HG02973 (cell line): ENCODE measurements around the gene POT1.
A peak's percentile ranks its signal among the peaks of the same experiment; 100 is the strongest.
"Not testable (repeated sequence)": the region's sequence is repeated elsewhere in the genome, so short reads cannot be mapped to it uniquely, and the experiment has no call there.

Experiments used
- ATAC-seq: cut with Tn5 transposase; IDR thresholded peaks from one replicate; pipeline ENCODE4 v1.9.1; 2021; ENCODE audit warnings: moderate library complexity; ENCODE audit not compliant: unreplicated experiment

Gene POT1, protein sequence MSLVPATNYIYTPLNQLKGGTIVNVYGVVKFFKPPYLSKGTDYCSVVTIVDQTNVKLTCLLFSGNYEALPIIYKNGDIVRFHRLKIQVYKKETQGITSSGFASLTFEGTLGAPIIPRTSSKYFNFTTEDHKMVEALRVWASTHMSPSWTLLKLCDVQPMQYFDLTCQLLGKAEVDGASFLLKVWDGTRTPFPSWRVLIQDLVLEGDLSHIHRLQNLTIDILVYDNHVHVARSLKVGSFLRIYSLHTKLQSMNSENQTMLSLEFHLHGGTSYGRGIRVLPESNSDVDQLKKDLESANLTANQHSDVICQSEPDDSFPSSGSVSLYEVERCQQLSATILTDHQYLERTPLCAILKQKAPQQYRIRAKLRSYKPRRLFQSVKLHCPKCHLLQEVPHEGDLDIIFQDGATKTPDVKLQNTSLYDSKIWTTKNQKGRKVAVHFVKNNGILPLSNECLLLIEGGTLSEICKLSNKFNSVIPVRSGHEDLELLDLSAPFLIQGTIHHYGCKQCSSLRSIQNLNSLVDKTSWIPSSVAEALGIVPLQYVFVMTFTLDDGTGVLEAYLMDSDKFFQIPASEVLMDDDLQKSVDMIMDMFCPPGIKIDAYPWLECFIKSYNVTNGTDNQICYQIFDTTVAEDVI

DNA sequence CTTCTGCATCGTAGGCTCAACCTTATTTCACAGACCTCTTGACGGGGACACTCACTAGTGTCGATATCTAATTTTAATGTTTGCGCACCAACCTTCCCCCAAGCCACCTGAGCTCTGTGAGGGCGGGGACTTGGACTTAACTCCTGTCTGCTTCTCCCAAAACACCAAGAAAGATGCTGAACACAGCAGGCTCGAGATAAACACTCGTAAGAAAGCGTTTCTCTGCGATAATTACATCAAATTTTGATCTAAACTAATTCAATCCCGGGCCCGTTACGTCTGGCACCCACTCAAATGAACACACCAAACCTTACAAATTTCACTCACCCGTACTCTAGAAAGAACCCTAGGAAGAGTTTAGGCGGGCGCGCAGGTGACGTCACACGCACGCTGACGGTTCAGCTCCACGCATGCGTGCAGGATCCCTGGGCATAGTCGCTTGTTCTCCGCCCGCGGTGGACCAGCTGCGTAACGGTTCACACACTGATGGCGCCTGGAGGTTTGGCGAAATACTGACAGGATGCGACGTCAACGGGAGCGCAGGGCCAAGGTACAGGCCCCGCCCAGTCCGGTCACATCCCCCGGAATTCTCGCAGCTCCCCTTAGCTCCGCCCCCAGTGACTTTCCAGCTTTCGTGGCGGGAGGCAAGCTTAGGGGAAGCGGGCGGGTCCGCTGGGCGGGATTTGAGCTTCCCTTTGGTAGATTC, at the start of gene POT1:
Gene POT1 (minus strand): TSS at position 359 of the 706 bp plus-strand sequence. CDS start 32,652 bp downstream, outside the sequence.
- peak; percentile 100 for ATAC-seq

DNA sequence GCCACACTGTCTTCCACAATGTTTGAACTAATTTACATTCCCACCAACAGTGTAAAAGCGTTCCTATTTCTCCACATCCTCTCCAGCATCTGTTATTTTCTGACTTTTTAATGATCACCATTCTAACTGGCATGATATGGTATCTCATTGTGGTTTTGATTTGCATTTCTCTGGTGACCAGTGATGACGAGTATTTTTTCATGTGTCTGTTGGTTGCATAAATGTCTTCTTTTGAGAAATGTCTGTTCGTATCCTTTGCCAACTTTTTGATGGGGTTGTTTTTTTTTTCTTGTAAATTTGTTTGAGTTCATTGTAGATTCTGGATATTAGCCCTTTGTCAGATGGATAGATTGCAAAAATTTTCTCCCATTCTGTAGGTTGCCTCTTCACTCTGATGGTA, 45.5 kb upstream of the POT1 start:
- ATAC-seq: not testable (repeated sequence)

DNA sequence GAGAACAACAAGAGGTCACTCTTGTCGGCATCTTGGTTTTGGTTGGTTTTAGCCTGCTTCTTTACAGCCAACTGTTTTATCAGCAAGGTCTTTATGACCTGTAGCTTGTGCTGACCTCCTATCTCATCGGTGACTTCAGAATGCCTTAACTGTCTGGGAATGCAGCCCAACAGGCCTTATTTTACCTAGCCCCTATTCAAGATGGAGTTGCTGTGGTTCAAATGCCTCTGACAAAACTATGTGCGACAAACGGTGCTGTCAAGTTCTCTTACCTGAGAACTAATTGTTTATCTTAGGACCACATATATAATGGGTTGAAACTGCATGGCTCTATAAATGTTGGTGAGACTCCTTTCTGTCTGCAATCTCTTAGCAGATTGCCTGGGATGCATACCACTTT, 35.9 kb upstream of the POT1 start:
- no peak for ATAC-seq

DNA sequence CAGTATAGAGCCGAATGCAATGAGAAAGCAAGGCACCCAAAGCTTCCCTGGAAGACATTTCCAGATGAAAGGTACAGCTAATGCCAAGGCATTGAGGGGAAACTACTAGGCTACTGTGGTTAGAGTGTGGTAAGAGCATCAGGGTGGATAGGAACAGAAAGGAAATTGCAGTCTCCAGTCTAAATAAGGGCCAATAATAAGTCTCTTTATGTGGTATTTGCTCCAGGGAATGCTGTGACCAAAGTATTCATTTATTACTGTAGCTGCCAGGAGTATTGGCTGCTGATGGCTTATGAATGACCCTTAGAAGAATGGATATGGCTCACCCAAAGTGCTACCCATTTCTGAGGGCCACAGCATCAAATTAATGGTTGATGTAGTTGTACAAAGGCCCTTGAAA, 30.1 kb upstream of the POT1 start:
- ATAC-seq: no peak

DNA sequence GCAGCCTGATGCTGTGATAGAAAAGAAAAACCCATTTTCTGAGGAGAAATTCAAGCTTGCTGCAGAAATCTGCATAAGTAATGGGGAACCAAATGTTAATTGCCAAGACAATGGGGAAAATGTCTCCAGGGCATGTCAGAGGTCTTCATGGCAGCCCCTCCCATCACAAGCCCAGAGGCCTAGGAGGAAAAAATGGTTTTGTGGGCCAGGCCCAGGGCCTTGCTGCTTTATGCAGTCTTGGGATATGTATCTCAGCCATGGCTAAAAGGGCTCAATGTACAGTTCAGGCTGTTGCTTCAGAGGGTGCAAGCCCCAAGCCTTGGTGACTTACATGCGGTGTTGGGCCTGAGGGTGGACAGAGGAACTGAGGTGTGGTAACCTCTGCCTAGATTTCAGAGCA, 28.3 kb upstream of the POT1 start:
- ATAC-seq: not testable (repeated sequence)

DNA sequence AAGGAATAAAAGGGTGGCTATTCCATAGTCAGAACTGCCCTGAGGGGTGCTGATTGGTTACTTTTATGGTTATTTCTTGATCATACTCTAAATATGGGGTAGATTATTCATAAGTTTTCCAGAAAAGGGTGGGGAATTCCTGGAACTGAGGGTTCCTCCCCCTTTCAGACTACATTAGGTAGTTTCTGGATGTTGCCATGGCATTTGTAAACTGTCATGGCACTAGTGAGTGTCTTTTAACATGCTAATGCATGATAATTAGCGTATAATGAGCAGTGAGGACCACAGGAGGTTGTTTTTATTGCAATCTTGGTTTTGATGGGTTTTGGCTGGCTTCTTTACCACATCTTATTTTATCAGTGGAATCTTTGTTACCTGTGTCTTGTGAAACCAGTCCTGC, 26.5 kb upstream of the POT1 start:
- no peak for ATAC-seq

DNA sequence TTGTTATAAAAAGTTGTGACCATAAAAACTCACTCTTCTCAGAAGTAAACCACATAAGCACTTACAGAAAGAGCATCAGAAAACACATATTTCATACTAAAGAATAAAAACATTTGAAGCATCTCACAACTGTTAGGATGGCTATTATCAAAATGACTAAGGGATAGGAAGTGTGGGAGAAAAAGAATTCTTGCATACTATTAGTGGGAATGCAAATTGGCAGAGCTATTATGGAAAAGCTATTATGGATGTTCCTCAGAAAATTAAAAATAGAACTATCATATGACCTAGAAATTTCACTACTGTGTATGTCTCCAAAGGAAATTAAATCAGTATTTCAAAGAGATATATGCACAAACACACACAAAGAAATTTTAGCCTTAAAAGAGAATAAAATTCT, 25.2 kb upstream of the POT1 start:
- ATAC-seq: no peak

DNA sequence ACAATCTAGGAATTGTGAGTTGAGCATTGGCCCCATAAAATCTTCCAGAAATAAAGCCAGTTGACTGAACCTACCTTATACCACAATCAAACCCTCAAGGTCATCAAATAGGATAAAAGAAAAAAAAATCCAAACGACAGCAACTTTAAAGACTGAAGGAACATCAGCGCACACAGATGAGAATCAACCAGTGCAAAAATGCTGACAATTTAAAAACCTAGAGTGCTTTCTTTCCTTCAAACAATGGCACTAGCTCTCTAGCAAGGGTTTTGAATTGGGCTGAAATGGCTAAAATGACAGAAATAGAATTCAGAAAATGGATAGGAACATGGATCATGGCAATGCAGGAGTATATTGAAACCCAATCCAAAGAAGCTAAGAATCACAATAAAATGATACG, 16.1 kb upstream of the POT1 start:
- no peak for ATAC-seq

DNA sequence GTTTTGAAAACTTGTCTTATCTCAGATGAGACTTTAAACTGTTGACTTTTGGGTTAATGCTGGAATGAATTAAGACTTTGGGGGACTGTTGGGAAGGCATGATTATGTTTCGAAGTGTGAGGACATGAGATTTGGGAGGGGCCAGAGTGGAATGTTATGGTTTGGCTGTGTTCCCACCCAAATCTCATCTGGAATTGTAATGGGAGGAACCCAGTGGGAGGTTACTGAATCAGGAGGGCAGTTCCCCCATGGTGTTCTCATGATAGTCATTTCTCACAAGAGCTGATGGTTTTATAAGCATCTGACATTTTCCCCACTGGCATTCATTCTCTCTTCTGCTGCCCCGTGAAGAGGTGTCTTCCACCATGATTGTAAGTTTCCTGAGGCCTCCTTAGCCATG, 13.8 kb upstream of the POT1 start:
- ATAC-seq: no peak

DNA sequence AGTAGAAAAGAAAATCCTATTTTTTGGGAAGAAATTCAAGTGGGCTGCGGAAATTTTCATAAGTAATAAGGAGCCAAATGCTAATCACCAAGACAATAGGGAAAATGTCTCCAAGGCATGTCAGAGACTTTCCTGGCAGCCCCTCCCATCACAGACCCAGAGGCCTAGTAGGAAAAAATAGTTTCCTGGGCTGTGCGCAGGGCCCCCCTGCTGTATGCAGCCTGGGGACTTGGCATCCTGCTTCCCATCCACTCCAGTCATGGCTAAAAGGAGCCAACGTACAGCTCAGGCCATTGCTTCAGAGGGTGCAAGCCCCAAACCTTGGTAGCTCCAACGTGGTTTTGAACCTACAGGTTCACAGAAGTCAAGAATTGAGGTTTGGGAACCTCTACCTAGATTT, 12.8 kb upstream of the POT1 start:
- no peak for ATAC-seq

DNA sequence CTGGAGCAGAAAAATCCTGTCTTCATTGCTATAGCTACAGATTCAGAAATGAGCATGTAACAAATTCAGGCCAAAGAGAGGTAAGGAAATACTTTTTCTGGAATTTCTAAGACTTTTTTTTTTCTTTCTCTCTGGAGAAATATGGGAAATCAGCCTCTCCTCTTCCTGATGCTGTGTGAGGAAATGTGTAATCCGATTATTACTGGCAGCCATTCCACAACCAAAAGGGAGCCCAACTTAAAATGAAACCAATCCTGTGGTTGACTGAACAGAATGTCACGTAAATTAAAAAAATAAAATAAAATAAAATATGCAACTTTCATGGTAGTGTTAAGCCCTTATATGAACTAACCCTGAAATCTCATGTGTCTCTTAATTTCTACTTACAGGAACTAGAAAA, 10.7 kb upstream of the POT1 start:
- ATAC-seq: no peak

DNA sequence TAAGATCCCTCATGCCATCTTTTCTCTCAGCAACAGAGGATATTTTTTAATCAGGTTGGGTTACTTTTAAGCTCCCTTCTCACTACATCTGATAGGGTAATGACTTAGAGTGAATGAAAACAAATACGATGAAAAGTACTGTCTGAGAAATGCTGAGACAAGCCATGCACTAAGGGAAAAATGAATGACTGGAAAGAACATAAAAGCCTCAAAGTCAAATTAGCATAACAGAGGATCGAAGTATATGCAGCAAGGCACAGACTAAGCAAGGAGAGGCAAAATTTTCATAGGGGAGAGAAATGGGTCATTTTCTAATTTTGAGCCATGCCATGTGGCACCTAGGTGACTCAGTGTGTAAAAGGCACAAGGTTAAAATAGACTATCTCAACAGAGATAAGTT, 8.5 kb upstream of the POT1 start:
- no peak for ATAC-seq

DNA sequence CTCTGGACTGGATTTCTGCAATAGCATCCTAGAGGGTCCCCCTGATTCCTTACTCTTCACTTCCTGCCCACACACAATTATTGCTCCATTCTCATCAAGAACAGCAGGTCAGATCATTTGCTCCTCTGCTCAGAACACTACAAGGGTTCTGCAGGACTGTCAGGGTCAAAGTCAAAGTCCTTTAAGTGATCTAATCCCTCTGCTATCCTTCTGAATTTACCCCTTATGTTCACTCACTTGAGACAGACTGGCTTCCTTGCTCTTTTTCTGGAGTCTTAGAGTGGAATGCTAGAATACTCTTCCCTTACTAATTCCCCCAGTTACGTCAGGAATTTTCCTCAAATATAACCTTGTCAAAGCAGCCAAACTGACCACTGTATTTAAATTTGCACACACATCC, 7.5 kb upstream of the POT1 start:
- no peak for ATAC-seq

DNA sequence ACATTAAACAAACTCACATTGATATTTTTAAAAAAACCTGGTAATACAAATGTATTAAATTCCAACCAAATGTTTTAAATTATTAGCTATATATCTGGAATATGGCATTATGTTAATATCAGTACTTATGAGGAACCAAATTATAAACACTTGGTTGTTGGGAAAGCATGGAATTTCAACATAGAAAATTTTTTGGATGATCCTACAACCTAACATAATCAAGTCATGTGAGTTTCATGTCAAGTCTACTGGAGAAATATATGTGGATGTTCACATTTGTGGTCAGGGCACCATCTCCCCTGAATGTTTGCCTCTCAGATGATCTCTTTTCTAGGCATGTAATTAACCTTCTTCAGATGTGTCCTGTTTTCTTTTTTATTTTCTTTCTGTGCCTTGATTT, 5.2 kb upstream of the POT1 start:
- ATAC-seq: no peak

DNA sequence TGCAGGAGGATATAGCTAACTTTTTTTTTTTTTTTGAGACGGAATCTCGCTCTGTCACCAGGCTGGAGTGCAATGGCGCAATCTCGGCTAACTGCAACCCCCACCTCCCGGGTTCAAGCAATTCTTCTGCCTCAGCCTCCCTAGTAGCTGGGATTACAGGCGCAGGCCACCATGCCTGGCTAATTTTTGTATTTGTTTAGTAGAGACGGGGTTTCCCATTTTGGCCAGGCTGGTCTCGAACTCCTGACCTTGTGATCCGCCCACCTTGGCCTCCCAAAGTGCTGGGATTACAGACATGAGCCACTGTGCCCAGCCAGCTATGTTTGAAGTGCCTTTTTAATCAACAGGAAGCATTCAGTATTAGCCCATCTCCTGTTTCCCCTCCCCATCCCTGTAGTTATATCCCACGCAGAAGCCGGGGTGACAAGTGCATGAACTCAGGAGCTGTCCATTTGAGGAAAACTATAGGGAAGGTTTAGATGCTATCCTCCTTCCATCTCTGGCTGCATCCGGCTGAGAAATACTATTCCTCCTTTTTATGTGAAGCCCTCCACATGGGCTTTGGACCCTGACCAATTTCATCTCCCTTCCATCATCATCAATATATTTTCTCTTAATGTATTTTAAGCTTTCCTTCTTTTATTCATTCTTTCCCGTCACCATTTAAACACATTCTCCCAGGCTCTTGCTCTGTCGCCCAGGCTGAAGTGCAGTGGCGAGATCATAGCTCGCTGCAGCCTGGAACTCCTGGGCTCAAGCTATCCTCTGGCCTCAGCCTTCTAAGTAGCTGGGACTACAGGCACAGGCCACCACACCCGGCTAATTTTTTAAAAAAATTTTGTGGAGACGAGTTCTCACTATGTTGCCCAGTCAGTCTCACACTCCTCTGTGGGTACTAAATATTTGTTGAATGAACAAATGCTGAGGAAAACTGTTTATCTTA, 1.3 kb upstream of the POT1 start:
- no peak for ATAC-seq

DNA sequence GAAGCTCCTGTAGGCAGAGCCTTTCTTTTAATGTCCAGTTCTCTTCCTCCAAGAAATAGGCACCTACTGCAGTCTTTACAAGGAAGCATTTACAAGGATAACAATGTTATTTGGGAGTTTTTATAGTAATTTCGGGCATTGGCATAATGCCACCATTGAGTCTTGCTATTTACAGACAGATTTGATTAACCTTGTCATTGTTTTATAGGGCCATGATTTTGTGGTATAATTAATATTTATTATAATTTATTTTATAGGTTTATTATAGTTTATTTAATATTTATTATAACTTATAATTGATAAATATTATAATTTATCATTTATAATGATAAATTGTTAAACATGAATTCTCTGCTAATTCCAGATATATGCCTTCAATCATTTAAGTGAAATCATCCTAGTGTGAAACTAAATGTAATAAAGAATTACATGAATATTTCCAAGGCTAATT, 573 bp upstream of the POT1 start:
- ATAC-seq: no peak

DNA sequence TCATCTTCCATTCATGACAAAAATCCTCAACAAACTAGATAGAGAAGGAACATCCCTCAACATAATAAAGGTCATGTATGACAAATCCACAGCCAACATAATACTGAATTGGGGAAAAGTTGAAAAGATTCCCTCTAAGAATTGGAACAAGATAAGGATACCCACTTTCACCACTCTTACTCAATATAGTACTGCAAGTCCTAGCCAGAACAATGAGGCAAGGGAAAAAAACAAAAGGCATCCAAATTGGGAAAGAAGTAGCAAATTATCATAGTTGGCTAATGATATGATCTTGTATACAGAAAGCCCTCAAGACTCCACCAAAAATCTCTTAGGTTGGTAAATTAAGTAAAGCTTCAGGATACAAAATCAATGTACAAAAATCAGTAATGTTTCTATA, 4.7 kb downstream of the POT1 start:
- no peak for ATAC-seq

DNA sequence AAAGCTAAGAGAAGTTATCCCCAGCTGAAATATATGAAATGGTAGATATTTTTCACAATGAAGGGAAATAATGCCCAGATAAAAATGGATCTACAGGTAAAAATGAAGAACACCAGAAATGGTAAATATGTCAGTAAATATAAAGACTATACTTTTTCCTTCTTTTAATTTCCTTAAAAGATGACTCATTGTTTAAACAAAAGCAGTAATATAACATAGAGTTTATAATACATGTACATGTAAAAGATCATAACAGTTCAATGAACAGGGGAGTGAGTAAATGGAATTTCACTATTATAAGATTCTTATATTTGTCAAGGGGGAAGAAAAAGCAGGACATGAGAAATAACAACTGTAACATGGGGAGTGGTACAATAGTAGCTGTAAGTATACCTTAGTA, 7.4 kb downstream of the POT1 start:
- no peak for ATAC-seq

DNA sequence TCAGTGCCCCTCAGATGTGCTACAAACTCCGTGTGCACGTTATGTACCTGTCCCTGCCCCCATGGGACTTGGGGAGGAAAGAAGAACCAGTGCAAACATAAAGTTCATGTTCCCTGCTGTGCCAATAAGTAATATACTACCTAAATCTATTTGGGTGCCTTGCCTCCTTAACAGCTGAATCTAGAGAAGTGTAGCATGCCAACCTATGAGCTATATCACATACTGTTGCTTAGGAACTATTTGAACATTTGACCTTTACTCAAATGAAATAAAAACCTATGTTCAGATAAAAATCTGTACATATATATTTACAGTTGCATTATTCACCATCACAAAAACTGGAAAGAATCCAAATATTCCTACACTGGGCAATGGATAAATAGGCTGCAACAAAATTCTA, 9.8 kb downstream of the POT1 start:
- ATAC-seq: no peak

DNA sequence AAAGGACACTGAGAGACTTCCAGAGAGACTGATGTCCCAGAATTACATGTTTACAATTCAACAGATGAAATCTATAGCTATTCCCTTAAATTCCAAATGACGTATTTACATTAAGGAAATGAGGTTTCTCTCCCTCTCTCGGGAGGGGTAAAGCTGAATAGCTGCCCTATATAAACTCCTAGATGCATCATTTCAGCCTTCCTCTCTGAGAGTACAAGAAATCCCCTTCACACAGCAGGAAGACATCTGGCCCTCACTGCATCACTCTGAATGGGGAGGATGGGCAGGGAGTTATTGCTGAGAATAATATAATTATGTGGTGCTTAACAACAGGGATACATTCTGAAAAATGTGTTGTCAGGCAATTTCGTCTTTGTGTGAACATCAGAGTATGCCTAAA, 11.0 kb downstream of the POT1 start:
- peak; percentile 83 for ATAC-seq

DNA sequence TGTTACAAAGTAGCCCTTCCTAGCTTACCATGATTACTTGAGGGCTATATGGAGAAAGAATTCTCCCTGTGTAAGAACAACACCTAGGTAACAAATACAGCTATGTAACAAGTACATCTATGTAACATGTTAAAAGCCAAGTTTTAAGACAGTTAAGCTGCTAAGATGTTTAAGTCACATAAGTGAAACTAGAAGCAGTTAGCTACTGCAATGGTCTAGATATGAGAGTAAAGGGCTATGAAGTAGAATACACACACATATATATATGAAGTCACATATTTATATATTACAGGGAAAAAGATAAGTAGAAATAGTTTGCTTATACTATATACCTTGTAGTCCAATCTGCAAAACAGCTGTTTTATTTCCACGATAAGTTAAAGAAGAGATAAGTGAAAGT, 14.4 kb downstream of the POT1 start:
- peak; percentile 47 for ATAC-seq
